DMS153 treated with DMSO at 0.1 percent for 48 hours (cell line): ENCODE results near the gene CD163L1.
"Not testable (repeated sequence)": the region's sequence is repeated elsewhere in the genome, so short reads cannot be mapped to it uniquely, and the experiment has no call there.

Source experiments
- DNase-seq: peaks from one replicate; lab custom pipeline; 2025; ENCODE audit not compliant: unreplicated experiment; lab: John Stamatoyannopoulos, UW

The CD163L1 gene

GRCh38 chr12:7337790-7338189, 106.2 kb downstream of the CD163L1 start:
- not testable (repeated sequence) for DNase-seq

- DNase-seq = no peak
These were observed 116.0 kb downstream of the CD163L1 start for GRCh38 chr12:7327918-7328317.

GRCh38 chr12:7324176-7324575, 119.8 kb downstream of the CD163L1 start:
- no peak for DNase-seq

- no peak for DNase-seq
These were observed 121.4 kb downstream of the CD163L1 start for GRCh38 chr12:7322599-7322998.

- no peak for DNase-seq
These were observed 122.3 kb downstream of the CD163L1 start for GRCh38 chr12:7321624-7322023.

- no peak for DNase-seq
These were observed 124.0 kb downstream of the CD163L1 start for GRCh38 chr12:7319930-7320329.

GRCh38 chr12:7310070-7310469, 133.9 kb downstream of the CD163L1 start:
- DNase-seq = no peak
